Measurements from ENCODE around the gene ATMIN.

The ATMIN gene

GRCh38 chr16:81006813-81007695, 28.6 kb upstream of the ATMIN start, which contains the start of the genes CENPN and CMC2:
TSS of gene CENPN (plus strand) at chr16:81007214. CDS start at chr16:81011940, 4,726 bp downstream.
TSS of gene CMC2 (minus strand) at chr16:81006885. CDS start at chr16:80997394, 9,491 bp downstream.
- peak; percentile 99 for DNase-seq

DNA sequence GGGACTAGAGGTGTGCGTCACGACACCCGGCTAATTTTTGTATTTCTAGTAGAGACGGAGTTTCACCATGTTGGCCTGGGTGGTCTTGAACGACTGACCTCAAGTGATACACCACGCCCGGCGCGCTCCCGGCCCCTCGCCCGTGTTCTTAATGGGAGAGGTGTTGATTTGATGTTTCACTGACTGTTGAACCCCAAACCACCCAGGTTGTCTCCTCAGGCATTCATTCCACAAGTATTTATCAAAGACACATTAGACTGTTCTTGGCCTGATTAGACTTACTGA, 27.2 kb upstream of the ATMIN start:
- no peak for DNase-seq

- no peak for DNase-seq
Measured at GRCh38 chr16:81012974-81013373, 22.7 kb upstream of the ATMIN start.

- DNase-seq: no peak
Measured at GRCh38 chr16:81014672-81015071, 21.0 kb upstream of the ATMIN start.

DNA sequence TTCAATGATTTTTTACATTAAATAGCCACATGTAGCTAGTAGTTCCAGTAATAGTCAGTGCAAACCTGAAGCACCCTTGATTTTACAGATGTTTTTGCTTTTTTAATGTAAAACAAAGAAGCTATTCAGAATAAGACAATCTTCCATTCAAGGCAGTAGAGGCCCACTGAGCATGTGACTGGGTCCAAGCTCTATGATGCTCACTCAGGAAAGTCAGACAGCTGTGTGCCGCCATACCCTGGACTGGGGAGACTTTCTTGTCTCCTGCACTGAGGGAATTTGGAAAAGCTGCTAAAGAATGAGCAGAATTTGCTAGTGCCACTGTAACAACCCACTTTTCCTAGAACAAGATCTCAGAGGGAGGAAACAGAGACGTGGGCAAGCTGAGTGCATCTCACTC, 17.1 kb upstream of the ATMIN start:
- DNase-seq: no peak

DNA sequence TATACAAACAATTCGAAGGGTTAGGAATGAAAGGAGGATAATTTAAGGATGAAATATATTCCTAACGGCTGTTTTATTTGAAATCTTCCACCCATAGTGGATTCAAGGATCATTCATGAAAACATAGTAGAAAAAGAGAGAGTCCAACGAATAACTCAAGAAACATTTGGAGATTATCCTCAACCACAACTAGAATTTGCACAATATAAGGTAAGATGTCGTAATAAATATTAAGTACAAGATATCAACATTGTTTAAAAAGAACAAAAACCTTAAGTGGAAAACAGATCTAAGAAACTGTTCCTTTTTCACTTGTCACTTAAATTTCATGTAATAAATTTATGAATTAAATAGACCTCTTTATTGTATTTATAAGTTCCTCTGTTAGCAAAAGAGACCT, 9.2 kb upstream of the ATMIN start:
- no peak for DNase-seq

GRCh38 chr16:81029930-81030604, 5.6 kb upstream of the ATMIN start:
- no peak for DNase-seq

GRCh38 chr16:81035975-81036750, 521 bp downstream of the ATMIN start:
- no peak for DNase-seq

GRCh38 chr16:81036751-81037350, 1.2 kb downstream of the ATMIN start:
- no peak for DNase-seq

- no peak for DNase-seq
Measured at GRCh38 chr16:81040131-81040530, 4.5 kb downstream of the ATMIN start.

DNA sequence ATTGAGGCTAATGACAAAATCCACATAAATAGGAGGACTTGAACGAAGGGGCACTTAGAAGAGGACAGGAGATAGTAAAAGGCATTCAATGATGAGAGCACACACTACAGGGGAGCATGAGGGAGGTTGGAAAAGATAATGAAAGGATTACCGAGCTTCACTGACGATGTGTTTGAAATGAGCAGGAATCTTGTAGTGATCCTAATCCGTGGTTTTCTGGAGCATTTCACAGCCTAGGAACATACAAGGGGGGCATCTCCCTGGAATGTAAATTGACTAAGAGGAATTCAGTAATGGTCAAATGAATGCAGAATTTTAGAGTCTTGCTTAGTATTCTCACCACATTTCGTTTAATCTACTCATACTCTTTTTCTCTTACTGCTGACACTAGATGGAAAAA, 5.2 kb downstream of the ATMIN start:
- no peak for DNase-seq

- no peak for DNase-seq
Measured at GRCh38 chr16:81041696-81042095, 6.1 kb downstream of the ATMIN start.

GRCh38 chr16:81042821-81043220, 7.2 kb downstream of the ATMIN start:
- DNase-seq: no peak

DNA sequence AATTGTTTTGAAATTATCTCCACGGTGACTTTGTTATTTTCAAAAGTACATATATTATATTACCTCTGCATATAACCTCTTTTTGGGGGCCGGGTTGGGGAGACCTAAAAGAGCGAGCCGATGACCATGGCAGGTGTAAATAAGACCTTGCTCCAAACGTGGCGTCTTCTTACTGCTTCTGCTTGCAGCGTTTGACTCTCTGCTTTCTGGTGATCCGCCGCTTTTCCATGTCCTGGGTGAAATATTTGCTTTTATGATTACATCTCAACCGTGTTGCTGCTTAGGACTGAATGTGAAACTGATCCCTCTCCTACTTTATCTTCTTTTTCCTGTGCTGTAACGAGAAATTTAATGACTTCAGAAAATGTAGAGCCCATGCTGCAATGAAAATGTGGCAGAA, 18.1 kb downstream of the ATMIN start:
- no peak for DNase-seq

GRCh38 chr16:81060576-81061306, 25.1 kb downstream of the ATMIN start:
- DNase-seq: no peak

DNA sequence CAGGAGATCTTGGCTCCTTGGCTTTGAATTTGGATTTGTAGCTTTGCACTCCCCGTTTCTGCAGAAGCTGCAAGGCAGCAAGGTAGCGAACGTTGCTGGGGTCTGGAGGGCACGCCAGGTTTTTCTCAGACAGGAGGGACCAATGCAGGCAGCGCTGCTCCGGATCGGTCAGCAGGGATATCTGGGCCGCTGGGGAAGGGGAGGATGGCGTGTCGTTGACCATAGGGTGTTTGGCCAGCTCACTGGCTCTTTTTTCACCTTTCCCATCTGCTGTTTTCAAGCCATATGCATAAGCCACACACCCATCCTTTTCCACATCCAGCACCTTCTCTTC, 25.6 kb downstream of the ATMIN start:
- no peak for DNase-seq

GRCh38 chr16:81061871-81062608, 26.4 kb downstream of the ATMIN start:
- no peak for DNase-seq

- DNase-seq: no peak
Measured at GRCh38 chr16:81066681-81067080, 31.0 kb downstream of the ATMIN start.

- no peak for DNase-seq
Measured at GRCh38 chr16:81067166-81067565, 31.5 kb downstream of the ATMIN start.

DNA sequence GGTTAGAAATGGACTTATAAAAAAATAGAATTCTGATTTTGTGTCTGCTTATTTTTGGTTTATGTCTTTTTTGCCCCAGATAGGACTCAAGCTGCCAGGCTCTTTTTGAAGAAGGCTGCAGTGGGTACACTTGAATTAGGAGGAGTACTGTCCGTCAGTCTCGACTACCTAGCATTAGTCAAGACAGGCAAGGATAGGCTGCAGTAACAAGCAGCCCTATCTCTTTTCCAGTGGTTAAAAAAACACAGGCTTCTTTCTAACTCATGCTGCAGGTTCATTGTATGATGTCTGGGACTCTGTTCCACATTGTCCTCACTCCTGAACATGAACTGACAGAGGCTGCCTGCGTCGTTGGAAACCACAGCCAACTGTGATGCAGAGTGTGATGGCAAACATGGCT, 33.4 kb downstream of the ATMIN start:
- DNase-seq: no peak

DNA sequence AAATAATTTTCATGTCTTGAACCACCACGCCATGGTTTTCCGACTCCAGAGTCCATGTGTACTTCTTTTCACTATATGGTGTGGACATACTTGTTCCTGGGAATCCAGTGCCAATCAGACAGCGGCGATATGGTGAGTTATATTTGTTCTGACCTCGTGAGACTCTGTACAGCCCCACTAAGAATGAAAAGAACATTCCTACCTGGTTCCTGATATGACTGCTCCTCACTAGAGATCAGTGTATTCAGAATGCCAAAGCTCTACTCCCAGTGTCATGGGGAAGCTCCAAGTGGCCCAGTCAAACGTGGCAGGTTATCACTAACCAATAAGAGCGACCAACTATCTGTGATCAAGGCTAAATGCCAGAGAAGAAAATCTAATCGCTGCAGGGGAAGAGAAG, 35.3 kb downstream of the ATMIN start:
- DNase-seq: no peak

DNA sequence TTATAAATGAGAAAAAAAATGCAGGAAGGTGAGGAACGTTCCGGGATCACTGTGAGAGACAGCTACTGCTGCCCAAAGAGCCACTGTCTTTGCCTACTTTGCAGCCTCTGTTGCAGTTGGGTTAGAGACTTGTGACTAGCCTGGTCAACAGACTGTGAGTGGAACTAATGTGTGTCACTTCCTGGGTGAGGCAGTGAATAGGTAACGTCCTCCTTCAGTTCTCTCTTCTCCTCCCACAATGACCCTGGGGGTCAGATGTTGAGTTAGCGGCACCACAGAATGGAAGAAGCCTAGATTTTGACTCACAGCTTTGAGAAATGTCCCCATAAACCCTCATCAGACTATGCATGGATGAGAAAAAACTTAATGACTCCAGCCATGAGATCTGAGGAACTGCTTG, 36.2 kb downstream of the ATMIN start:
- no peak for DNase-seq
